Sigmoid colon (tissue), 7 donors: ENCODE measurements around the gene STRA6. TPM values are rescaled to one million over a fixed set of nuclear protein-coding genes. Genes with fewer than 3 reads are reported as not detected.

Experiments used
- DNase-seq: peaks from one replicate; pipeline ENCODE4 v3.0.0-alpha.2; 2019
- H3K27ac ChIP-seq, 4 donors: fragments of 200-600 bp; sonication (generic); one replicate each; pipeline ENCODE4 v1.5.1; 2016 to 2019; ENCODE audit warnings: mild to moderate bottlenecking in 1 of 4
- H3K27me3 ChIP-seq, 3 donors: fragments of 200-600 bp; sonication (generic); one replicate each; pipeline ENCODE4 v1.5.1; 2019; ENCODE audit warnings: mild to moderate bottlenecking in 1 of 3
- H3K36me3 ChIP-seq, 4 donors: fragments of 200-600 bp; sonication (generic); one replicate each; pipeline ENCODE4 v1.5.1; 2016 to 2019
- H3K4me1 ChIP-seq, 4 donors: fragments of 200-600 bp; sonication (generic); one replicate each; pipeline ENCODE4 v1.5.1; 2017 to 2019
- H3K4me3 ChIP-seq, 4 donors: fragments of 200-600 bp; sonication (generic); one replicate each; pipeline ENCODE4 v1.5.1; 2017 to 2019; ENCODE audit warnings: mild to moderate bottlenecking in 2 of 4, moderate library complexity in 1 of 4
- H3K9me3 ChIP-seq, 4 donors: fragments of 200-600 bp in 3 of 4; sonication (generic) in 3 of 4; one replicate each; pipeline versions ENCODE4 v1.5.1 to v1.6.1; 2013 to 2019
- CTCF ChIP-seq, 4 experiments: fragments of 450-650 bp in 3 of 4; fragments of 200-600 bp in 1 of 4; IDR thresholded peaks; one replicate each; pipeline ENCODE4 v1.5.1; 2016 to 2019; ENCODE audit warnings: antibody characterized with exemption in 4 of 4, mild to moderate bottlenecking in 3 of 4, moderate library complexity in 2 of 4
- EP300 ChIP-seq, 4 donors: sonication (generic); formaldehyde crosslinking; IDR thresholded peaks; one replicate each; pipeline ENCODE4 v1.6.1; 2017; ENCODE audit warnings: antibody characterized with exemption in 4 of 4
- POLR2A ChIP-seq, 2 donors: fragments of 450-650 bp; IDR thresholded peaks; one replicate each; pipeline ENCODE4 v1.6.1; 2016; ENCODE audit warnings: antibody characterized with exemption in 2 of 2, mild to moderate bottlenecking in 2 of 2, moderate library complexity in 2 of 2
- POLR2AphosphoS5 ChIP-seq, 4 donors: sonication (generic); formaldehyde crosslinking; IDR thresholded peaks; one replicate each; pipeline ENCODE4 v1.6.1; 2017; ENCODE audit warnings: antibody characterized with exemption in 4 of 4
- WGBS, 2 donors: extraction: QIAGEN DNeasy Blood & Tissue Kit; methylation state at CpG; one replicate each; pipeline ENCODE4 v1.1.7; 2013; 5-methylcytosine and 5-hydroxymethylcytosine counted together
- intact Hi-C: fragments of 100-400 bp; cut with DNase I; formaldehyde crosslinking; loops from one replicate; pipeline ENCODE4 v1.15.1; 2023
- polyA plus RNA-seq, 3 donors: library from polyadenylated mRNA; stranded (reverse); fragments of 200-250 nt; gene quantifications; one replicate each; pipeline ENCODE4 v1.2.3, GENCODE V29; 2013
- total RNA-seq, 4 donors: library from RNA; depleted of rRNA; stranded (reverse); fragments of >200 nt; gene quantifications; one replicate each; pipeline ENCODE4 v1.1.0, GENCODE V29; 2016
- donor health status: healthy with polysubstance abuse.
- donor health status: Bipolar disorder and iron deficiency.
- donor health status: healthy.

Gene STRA6
- total and polyA plus RNA-seq, 7 donors: 0.50 to 0.71 TPM; not detected in 5

- intact Hi-C loops: no loop called here
- Histone ChIP-seq H3K27me3 (no peaks in the 10 kb centered on the region), H3K36me3 (no peaks in the 10 kb centered on the region), H3K4me1 (peaks cover 0 to 8% (median 0%) of the 10 kb centered on the region in 4 donors), H3K27ac (no peak overlapping the region), H3K4me3 (no peak overlapping the region), H3K9me3 (no peaks in the 10 kb centered on the region)
- TF ChIP-seq POLR2AphosphoS5 (IDR thresholded peaks at IDR 0.05): no peak
- WGBS, 2 donors: 57% methylated on average over 11 of the region's 11 CpGs
- DNase-seq: no peak
These were observed 6.4 kb upstream of the STRA6 start for GRCh38 chr15:74208901-74209559.

GRCh38 chr15:74208496-74208895, 5.9 kb upstream of the STRA6 start:
- no peak overlapping the region for H3K27ac ChIP-seq
- no peaks in the 10 kb centered on the region for H3K9me3 ChIP-seq
- no peak for DNase-seq
- 70 to 75% methylated on average over 6 of the region's 6 CpGs for WGBS, 2 donors
- H3K4me3 ChIP-seq: no peak overlapping the region
- no peaks in the 10 kb centered on the region for H3K36me3 ChIP-seq
- intact Hi-C loops: no loop called here
- H3K27me3 ChIP-seq: no peaks in the 10 kb centered on the region
- peaks cover 0 to 8% (median 0%) of the 10 kb centered on the region in 4 donors for H3K4me1 ChIP-seq
- TF ChIP-seq POLR2A (IDR thresholded peaks at IDR 0.05): no peak
- TF ChIP-seq CTCF (IDR thresholded peaks at IDR 0.05): no peak
- no peak for TF ChIP-seq POLR2AphosphoS5 (IDR thresholded peaks at IDR 0.05)
- no peak for TF ChIP-seq EP300 (IDR thresholded peaks at IDR 0.05)

GRCh38 chr15:74207652-74208440, 5.3 kb upstream of the STRA6 start:
- DNase-seq: no peak
- 79 to 88% methylated on average over 16 of the region's 16 CpGs for WGBS, 2 donors
- intact Hi-C loops: no loop called here

GRCh38 chr15:74206801-74207281, 4.3 kb upstream of the STRA6 start:
- Histone ChIP-seq H3K36me3 (no peaks in the 10 kb centered on the region), H3K27me3 (peaks cover 0 to 5% (median 0%) of the 10 kb centered on the region in 3 donors), H3K4me3 (no peak overlapping the region), H3K4me1 (peaks cover 0 to 8% (median 0%) of the 10 kb centered on the region in 4 donors), H3K27ac (no peak overlapping the region), H3K9me3 (no peaks in the 10 kb centered on the region)
- no peak for DNase-seq
- WGBS, 2 donors: 73 to 77% methylated on average over 6 of the region's 6 CpGs
- TF ChIP-seq EP300 (IDR thresholded peaks at IDR 0.05): no peak
- no peak for TF ChIP-seq POLR2AphosphoS5 (IDR thresholded peaks at IDR 0.05)
- no peak for TF ChIP-seq POLR2A (IDR thresholded peaks at IDR 0.05)
- intact Hi-C loops: no loop called here

More at GRCh38 chr15:74207652-74208440, 5.3 kb upstream of the STRA6 start:
- TF ChIP-seq POLR2AphosphoS5 (IDR thresholded peaks at IDR 0.05): no peak
- no peak for TF ChIP-seq EP300 (IDR thresholded peaks at IDR 0.05)
- no peak for TF ChIP-seq POLR2A (IDR thresholded peaks at IDR 0.05)
- no peak for TF ChIP-seq CTCF (IDR thresholded peaks at IDR 0.05)
- Histone ChIP-seq H3K4me1 (peaks cover 0 to 8% (median 0%) of the 10 kb centered on the region in 4 donors), H3K4me3 (no peak overlapping the region), H3K36me3 (no peaks in the 10 kb centered on the region), H3K27ac (no peak overlapping the region), H3K9me3 (no peaks in the 10 kb centered on the region), H3K27me3 (no peaks in the 10 kb centered on the region)

- Histone ChIP-seq H3K36me3 (no peaks in the 10 kb centered on the region), H3K27me3 (peaks cover 0 to 6% (median 0%) of the 10 kb centered on the region in 3 donors), H3K9me3 (no peaks in the 10 kb centered on the region), H3K4me3 (no peak overlapping the region), H3K27ac (no peak overlapping the region), H3K4me1 (peaks cover 0 to 8% (median 4%) of the 10 kb centered on the region in 4 donors)
- WGBS, 2 donors: 82 to 87% methylated on average over 4 of the region's 4 CpGs
- DNase-seq: no peak
- TF ChIP-seq POLR2AphosphoS5 (IDR thresholded peaks at IDR 0.05): no peak
- no peak for TF ChIP-seq POLR2A (IDR thresholded peaks at IDR 0.05)
- TF ChIP-seq CTCF (IDR thresholded peaks at IDR 0.05): no peak
- no peak for TF ChIP-seq EP300 (IDR thresholded peaks at IDR 0.05)
- intact Hi-C loops: no loop called here
These were observed 3.0 kb upstream of the STRA6 start for GRCh38 chr15:74205582-74205947.
